K562 (cell line): ENCODE data around the gene SLCO2A1. TPM values are rescaled to one million over a fixed set of nuclear protein-coding genes. Genes with fewer than 3 reads are reported as not detected.

Experiments used
- ATAC-seq: fragments of 200-7000 bp; cut with Tn5 transposase; 3 replicates; pipeline ENCODE4 v1.9.1; 2020; ENCODE audit warnings: moderate library complexity
- BruUV-seq: library from RNA; stranded (reverse); fragments of 400-500 nt; replicated peaks from 2 replicates; lab custom pipeline; 2021; lab: Mats Ljungman, UMichigan
- CTCF ChIA-PET: fragments of 300-600 bp; formaldehyde crosslinking; extraction: SDS; loops from one replicate; lab custom pipeline; 2021; ENCODE audit warnings: low intra/inter-chr PET ratio; lab: Yijun Ruan, JAX
- POLR2A ChIA-PET: fragments of 300-600, 350-650 bp; sonication (Branson Sonifier 250); formaldehyde crosslinking; extraction: SDS; loops from one replicate; lab custom pipeline; 2021; ENCODE audit warnings: antibody characterized with exemption, inconsistent platforms; lab: Yijun Ruan, JAX
- DNase-seq, 4 experiments: peaks; one replicate each; pipeline versions ENCODE4 v3.0.0 to v3.0.0-alpha.2; 2011 to 2018; ENCODE audit warnings: low spot score in 3 of 4, mixed read lengths in 3 of 4; ENCODE audit errors: extremely low read depth in 1 of 4
- FAIRE-seq: peaks from 2 replicates; lab custom pipeline; 2011; peaks lifted over from hg19 to GRCh38; lab: Jason Lieb, UNC
- H2AFZ ChIP-seq: 2 replicates; pipeline ENCODE4 v1.6.0; 2011; ENCODE audit warnings: low read depth, low read length, control low read depth, inconsistent platforms
- H3K27ac ChIP-seq: fragments of 200-600 bp; 3 replicates; pipeline ENCODE4 v1.8.0; 2011; ENCODE audit warnings: low read depth, mild to moderate bottlenecking, control low read depth, inconsistent platforms, low read length, moderate library complexity, mixed read lengths; ENCODE audit errors: extremely low read depth
- H3K27me3 ChIP-seq, 2 experiments: fragments of 300-600 bp in 1 of 2; 2 replicates in 1 of 2; 3 replicates in 1 of 2; pipeline versions ENCODE4 v1.6.0 to v1.8.0; 2011; ENCODE audit warnings: inconsistent platforms in 2 of 2, low read length in 2 of 2, mild to moderate bottlenecking in 1 of 2, mixed read lengths in 1 of 2, moderate library complexity in 1 of 2; ENCODE audit not compliant: control insufficient read depth in 2 of 2, insufficient read depth in 2 of 2
- H3K36me3 ChIP-seq: fragments of 300-600 bp; 3 replicates; pipeline ENCODE4 v1.8.0; 2011; ENCODE audit warnings: mild to moderate bottlenecking, low read length, inconsistent platforms; ENCODE audit not compliant: control insufficient read depth, insufficient read depth
- H3K4me1 ChIP-seq, 2 experiments: fragments of 200-600 bp in 1 of 2; replicated peaks in 1 of 2; 2 replicates in 1 of 2; 3 replicates in 1 of 2; pipeline versions ENCODE4 v1.5.1 to v1.8.0; 2011; ENCODE audit warnings: inconsistent platforms in 2 of 2, low read length in 2 of 2, mild to moderate bottlenecking in 1 of 2, mixed read lengths in 1 of 2, moderate library complexity in 1 of 2; ENCODE audit not compliant: control insufficient read depth in 2 of 2, insufficient read depth in 2 of 2
- H3K4me2 ChIP-seq: 2 replicates; pipeline ENCODE4 v1.6.1; 2011; ENCODE audit warnings: low read length, control low read depth, inconsistent platforms, mixed read lengths; ENCODE audit not compliant: insufficient read depth
- H3K4me3 ChIP-seq: fragments of 200-600 bp; sonication (generic), shearing (Covaris generic); 2 replicates; pipeline ENCODE4 v1.5.1; 2016; ENCODE audit warnings: control low read depth, inconsistent platforms
- H3K79me2 ChIP-seq: fragments of 200-600 bp; 3 replicates; pipeline ENCODE4 v1.8.0; 2011; ENCODE audit warnings: low read length, inconsistent platforms; ENCODE audit not compliant: control insufficient read depth, insufficient read depth
- H3K9ac ChIP-seq, 2 experiments: 2 replicates each; pipeline versions ENCODE4 v1.6.0 to v1.6.1; 2011; ENCODE audit warnings: low read depth in 2 of 2, low read length in 2 of 2, control low read depth in 1 of 2, inconsistent platforms in 1 of 2, mild to moderate bottlenecking in 1 of 2, mixed read lengths in 1 of 2; ENCODE audit not compliant: insufficient read depth in 1 of 2
- H3K9me1 ChIP-seq: one replicate; pipeline ENCODE4 v1.6.0; 2011; ENCODE audit warnings: inconsistent platforms, mild to moderate bottlenecking, low read length, moderate library complexity; ENCODE audit not compliant: control insufficient read depth, insufficient read depth
- H3K9me3 ChIP-seq: replicated peaks from 2 replicates; pipeline ENCODE4 v1.5.1; 2011; ENCODE audit warnings: low read depth, low read length, inconsistent platforms; ENCODE audit not compliant: control insufficient read depth, insufficient read depth
- H4K20me1 ChIP-seq: replicated peaks from 2 replicates; pipeline ENCODE4 v1.6.1; 2011; ENCODE audit warnings: low read length, inconsistent platforms, mixed read lengths; ENCODE audit not compliant: control insufficient read depth, insufficient read depth
- ADNP ChIP-seq: fragments of 200-800 bp; sonication (Bioruptor generic); IDR thresholded peaks from 2 replicates; pipeline ENCODE4 v1.6.1; 2016; ENCODE audit warnings: missing genetic modification characterization, missing compliant biosample characterization
- ATF2 ChIP-seq: sonication (generic); formaldehyde crosslinking; IDR thresholded peaks from 2 replicates; pipeline ENCODE4 v1.8.1; 2022; ENCODE audit warnings: missing genetic modification reagents
- BRF1 ChIP-seq: IDR thresholded peaks from 3 replicates; pipeline ENCODE4 v1.6.1; 2011; ENCODE audit warnings: borderline replicate concordance, mild to moderate bottlenecking; ENCODE audit not compliant: insufficient read length; ENCODE audit errors: extremely low read depth
- CBX5 ChIP-seq: IDR thresholded peaks from 2 replicates; pipeline ENCODE4 v1.6.1; 2014; ENCODE audit warnings: low read depth, borderline replicate concordance
- FOXJ2 ChIP-seq: fragments of 200-800 bp; sonication (Bioruptor generic); IDR thresholded peaks from 2 replicates; pipeline ENCODE4 v1.6.1; 2016; ENCODE audit warnings: missing genetic modification characterization, missing compliant biosample characterization
- MAFK ChIP-seq: IDR thresholded peaks from 2 replicates; pipeline ENCODE4 v1.6.1; 2011; ENCODE audit warnings: low read length, improper control_type of control experiment
- MEF2A ChIP-seq: IDR thresholded peaks from 2 replicates; pipeline ENCODE4 v1.6.1; 2011; ENCODE audit warnings: low read depth, mild to moderate bottlenecking, low read length, moderate library complexity; ENCODE audit not compliant: control insufficient read depth
- PML ChIP-seq: IDR thresholded peaks from 2 replicates; pipeline ENCODE4 v1.6.1; 2012; ENCODE audit warnings: low read length, inconsistent platforms
- SMARCA4 ChIP-seq: fragments of 450-650 bp; IDR thresholded peaks from 2 replicates; pipeline ENCODE4 v1.6.1; 2016
- SMARCE1 ChIP-seq: fragments of 450-650 bp; IDR thresholded peaks from 2 replicates; pipeline ENCODE4 v1.7.1; 2016; ENCODE audit warnings: mild to moderate bottlenecking
- TOE1 ChIP-seq, 2 experiments: fragments of 450-650 bp in 1 of 2; sonication (generic) in 1 of 2; formaldehyde crosslinking in 1 of 2; IDR thresholded peaks; 2 replicates each; pipeline versions ENCODE4 v1.7.1 to v1.8.0; 2016 to 2022; ENCODE audit warnings: borderline replicate concordance in 2 of 2, mild to moderate bottlenecking in 2 of 2, antibody characterized with exemption in 1 of 2, inconsistent platforms in 1 of 2, low read depth in 1 of 2, missing genetic modification reagents in 1 of 2, moderate library complexity in 1 of 2
- U2AF2 ChIP-seq: fragments of 200-400 bp; formaldehyde crosslinking; optimal IDR thresholded peaks from 2 replicates; pipeline ENCODE3; 2017; ENCODE audit warnings: low read depth, mild to moderate bottlenecking, low read length
- ZNF584 ChIP-seq: fragments of 200-800 bp; sonication (Bioruptor generic); IDR thresholded peaks from 2 replicates; pipeline ENCODE4 v1.6.1; 2016; ENCODE audit warnings: low read depth, mild to moderate bottlenecking, missing genetic modification characterization, missing compliant biosample characterization
- ZNF76 ChIP-seq: fragments of 250-450 bp; sonication (Bioruptor Pico); IDR thresholded peaks from 2 replicates; pipeline ENCODE4 v1.4.0; 2020; ENCODE audit warnings: mild to moderate bottlenecking, moderate library complexity, borderline replicate concordance
- WGBS: fragments of 100-300 bp; shearing (Covaris generic); methylation state at CpG from one replicate; pipeline ENCODE4 v1.1.6; 2016; ENCODE audit warnings: low coverage, mixed read lengths; ENCODE audit not compliant: insufficient coverage; ENCODE audit errors: missing lambda C conversion rate; 5-methylcytosine and 5-hydroxymethylcytosine counted together
- in situ Hi-C: fragments of 300-500 bp; cut with MboI; formaldehyde crosslinking; loops from 4 replicates; pipeline ENCODE4 v1.15.0; 2018; ENCODE audit warnings: inconsistent platforms, mixed read lengths
- intact Hi-C: fragments of 100-400 bp; cut with micrococcal nuclease; formaldehyde crosslinking; loops from 2 replicates; pipeline ENCODE4 v1.14.2; 2022
- polyA plus RNA-seq, 8 experiments: library from polyadenylated mRNA; depleted of rRNA in 4 of 8; stranded (reverse) in 5 of 8; unstranded in 3 of 8; fragments of >200 nt; fragmentation: Nextera tagmentation in 2 of 8; fragmentation: Illumina TruSeq in 1 of 8; extraction: Ambion mirVana in 2 of 8; extraction: Trizol in 1 of 8; gene quantifications; 2 replicates each; pipeline versions ENCODE4 v1.2.1 to v1.2.3, GENCODE V29; 2011 to 2014; ENCODE audit warnings: inconsistent platforms in 1 of 8, missing spikeins in 1 of 8
- total RNA-seq, 7 experiments: library from RNA; depleted of rRNA in 6 of 7; stranded (reverse); fragments of >200 nt in 6 of 7; fragmentation: Illumina TruSeq in 2 of 7; extraction: Trizol in 2 of 7; gene quantifications; 2 replicates each; pipeline versions ENCODE4 v1.2.1 to v1.2.3, GENCODE V29; 2011 to 2021; ENCODE audit warnings: low replicate concordance in 1 of 7
- TF ChIP-seq, protein P1 (sequence below), 2 experiments: fragments of 450-650 bp in 1 of 2; IDR thresholded peaks; 2 replicates each; pipeline ENCODE4 v1.6.1; 2011 to 2017; ENCODE audit warnings: low read depth in 2 of 2, antibody characterized with exemption in 1 of 2, borderline replicate concordance in 1 of 2, low read length in 1 of 2, mild to moderate bottlenecking in 1 of 2, mixed read lengths in 1 of 2; ENCODE audit not compliant: control insufficient read depth in 1 of 2

Gene SLCO2A1
- total and polyA plus RNA-seq, 9 of the 15 experiments (the other 6 are each of a cell fraction or from before 2014, with no cell fraction given): 0.16 to 1.0 TPM; not detected in 7

DNA sequence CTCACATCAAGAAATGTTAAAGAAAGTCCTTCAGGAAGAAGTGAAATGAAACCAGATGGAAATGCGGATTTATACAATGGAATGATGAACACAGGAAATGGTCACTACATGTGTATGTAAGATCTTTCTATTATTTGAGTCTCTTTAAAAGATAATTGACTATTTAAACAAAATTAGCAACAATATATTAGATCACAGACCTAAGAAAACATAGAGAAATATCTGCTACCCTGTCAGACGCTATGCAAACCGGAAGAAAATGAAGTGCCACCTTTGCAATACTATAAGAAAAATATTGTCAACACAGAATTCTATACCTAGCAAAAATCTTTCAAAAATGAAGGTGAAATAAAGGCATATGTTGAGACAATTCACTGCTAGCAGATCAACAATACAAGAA is 151.2 kb downstream of the SLCO2A1 start:
- no peak overlapping the region for H3K4me3 ChIP-seq
- no peaks in the 10 kb centered on the region for H3K9me1 ChIP-seq
- FAIRE-seq (no peak), ATAC-seq (no peak), DNase-seq (no peak)
- no peak overlapping the region for H3K27ac ChIP-seq
- WGBS: 88% methylated on average over 3 of the region's 3 CpGs
- H3K9me3 ChIP-seq: peaks cover 3% of the 10 kb centered on the region; the same call in 1 of the 2 replicates
- BruUV-seq: no TSS peak
- ChIA-PET CTCF (no interaction called here), POLR2A (no interaction called here)
- peaks cover 4% of the 10 kb centered on the region; the same call in 1 of the 3 replicates for H3K79me2 ChIP-seq
- H4K20me1 ChIP-seq: no peaks in the 10 kb centered on the region
- no peaks in the 10 kb centered on the region for H3K27me3 ChIP-seq
- no peak overlapping the region for H2AFZ ChIP-seq
- no peak overlapping the region for H3K4me2 ChIP-seq
- no peak overlapping the region for H3K9ac ChIP-seq
- no peaks in the 10 kb centered on the region for H3K36me3 ChIP-seq
- H3K4me1 ChIP-seq: peaks cover 0 to 15% of the 10 kb centered on the region in 2 experiments; a peak in 3 of 5 replicates
- in situ Hi-C loops (no loop called here), intact Hi-C loops (no loop called here)
- TF ChIP-seq CBX5: no peak
- TF ChIP-seq MEF2A: no peak
- no peak for TF ChIP-seq BRF1
- no peak for TF ChIP-seq ZNF584 (CRISPR knock-in tag)
- TF ChIP-seq ATF2 (CRISPR knock-in tag): no peak
- TF ChIP-seq ZNF76 (CRISPR knock-in tag): no peak
- no peak for TF ChIP-seq ADNP (tag)
- TF ChIP-seq SMARCA4: no peak
- TF ChIP-seq PML: no peak
- TF ChIP-seq U2AF2: no peak
- TF ChIP-seq, protein P1, sequence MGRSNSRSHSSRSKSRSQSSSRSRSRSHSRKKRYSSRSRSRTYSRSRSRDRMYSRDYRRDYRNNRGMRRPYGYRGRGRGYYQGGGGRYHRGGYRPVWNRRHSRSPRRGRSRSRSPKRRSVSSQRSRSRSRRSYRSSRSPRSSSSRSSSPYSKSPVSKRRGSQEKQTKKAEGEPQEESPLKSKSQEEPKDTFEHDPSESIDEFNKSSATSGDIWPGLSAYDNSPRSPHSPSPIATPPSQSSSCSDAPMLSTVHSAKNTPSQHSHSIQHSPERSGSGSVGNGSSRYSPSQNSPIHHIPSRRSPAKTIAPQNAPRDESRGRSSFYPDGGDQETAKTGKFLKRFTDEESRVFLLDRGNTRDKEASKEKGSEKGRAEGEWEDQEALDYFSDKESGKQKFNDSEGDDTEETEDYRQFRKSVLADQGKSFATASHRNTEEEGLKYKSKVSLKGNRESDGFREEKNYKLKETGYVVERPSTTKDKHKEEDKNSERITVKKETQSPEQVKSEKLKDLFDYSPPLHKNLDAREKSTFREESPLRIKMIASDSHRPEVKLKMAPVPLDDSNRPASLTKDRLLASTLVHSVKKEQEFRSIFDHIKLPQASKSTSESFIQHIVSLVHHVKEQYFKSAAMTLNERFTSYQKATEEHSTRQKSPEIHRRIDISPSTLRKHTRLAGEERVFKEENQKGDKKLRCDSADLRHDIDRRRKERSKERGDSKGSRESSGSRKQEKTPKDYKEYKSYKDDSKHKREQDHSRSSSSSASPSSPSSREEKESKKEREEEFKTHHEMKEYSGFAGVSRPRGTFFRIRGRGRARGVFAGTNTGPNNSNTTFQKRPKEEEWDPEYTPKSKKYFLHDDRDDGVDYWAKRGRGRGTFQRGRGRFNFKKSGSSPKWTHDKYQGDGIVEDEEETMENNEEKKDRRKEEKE (IDR thresholded peaks at IDR 0.05; ENCODE audit: borderline replicate concordance in 1 of 2, control insufficient read depth in 1 of 2, low read depth in 2 of 2, low read length in 1 of 2): no peak
- no peak for TF ChIP-seq FOXJ2 (tag)
- TF ChIP-seq SMARCE1: no peak
- no peak for TF ChIP-seq MAFK
- no peak for TF ChIP-seq TOE1 (IDR thresholded peaks at IDR 0.05; ENCODE audit: borderline replicate concordance)
- TF ChIP-seq TOE1 (CRISPR knock-in tag; IDR thresholded peaks at IDR 0.05; ENCODE audit: borderline replicate concordance, low read depth): no peak
